ENCODE data around the gene TSNAXIP1.
A peak's percentile ranks its signal among the peaks of the same experiment; 100 is the strongest.
"Not testable (repeated sequence)": the region's sequence is repeated elsewhere in the genome, so short reads cannot be mapped to it uniquely, and the experiment has no call there.

The TSNAXIP1 gene

GRCh38 chr16:67786491-67786890, 20.2 kb upstream of the TSNAXIP1 start:
- DNase-seq: no peak

GRCh38 chr16:67790071-67790470, 16.6 kb upstream of the TSNAXIP1 start:
- no peak for DNase-seq

DNA sequence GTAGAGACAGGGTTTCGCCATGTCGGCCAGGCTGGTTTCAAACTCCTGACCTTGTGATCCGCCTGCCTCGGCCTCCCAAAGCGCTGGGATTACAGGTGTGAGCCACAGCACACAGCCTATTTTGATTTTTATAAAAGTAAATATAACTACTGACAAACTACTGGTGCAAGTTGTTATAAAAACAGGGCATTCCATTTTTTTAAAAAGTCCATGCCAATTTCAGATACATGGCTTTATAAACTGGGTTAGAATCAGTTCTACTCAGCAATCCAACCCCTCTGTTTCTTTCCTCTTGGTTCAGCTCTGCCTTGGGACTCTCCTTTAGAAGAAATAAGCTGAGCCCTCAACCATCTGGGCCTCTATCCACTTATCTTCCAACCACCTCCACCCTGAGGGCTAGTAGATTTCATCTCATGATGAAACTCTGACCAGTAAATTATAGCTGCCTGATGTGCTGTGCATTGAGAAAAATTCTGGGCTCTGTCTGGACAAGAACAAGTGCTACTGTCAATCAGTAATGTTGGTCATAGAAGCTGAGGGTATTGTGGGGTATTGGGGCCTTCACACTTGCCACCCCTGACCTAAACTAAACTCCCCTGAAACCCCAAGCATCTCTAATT, 10.5 kb upstream of the TSNAXIP1 start:
- DNase-seq: no peak

DNA sequence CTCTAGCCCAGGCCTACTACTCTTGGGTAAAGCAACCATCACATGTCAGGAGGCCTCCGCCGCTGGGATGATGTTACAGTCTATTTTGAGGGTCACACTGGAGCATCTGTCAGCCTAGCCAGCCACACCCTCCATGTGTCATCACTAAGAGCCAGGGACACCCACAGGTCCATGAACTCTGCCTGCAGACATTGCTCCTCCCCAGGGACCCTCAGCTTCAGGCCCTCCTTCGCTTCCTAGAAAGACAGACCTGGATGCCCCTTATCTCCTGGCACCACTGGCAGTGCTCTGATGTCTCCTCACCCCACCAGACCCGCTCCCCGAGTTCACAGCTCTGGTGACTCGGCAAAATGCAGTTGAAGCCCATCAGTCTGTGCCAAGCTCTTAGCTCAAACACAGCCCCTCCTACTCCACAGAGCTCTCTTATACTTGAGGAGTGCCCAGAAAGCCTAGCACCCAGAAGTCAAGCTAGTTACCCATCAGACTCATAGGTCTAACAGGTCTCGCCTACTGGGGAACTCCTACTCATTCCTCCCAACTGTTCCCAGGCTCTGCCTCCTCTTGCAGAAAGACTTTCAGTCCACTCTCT, 6.3 kb upstream of the TSNAXIP1 start:
- DNase-seq: no peak

DNA sequence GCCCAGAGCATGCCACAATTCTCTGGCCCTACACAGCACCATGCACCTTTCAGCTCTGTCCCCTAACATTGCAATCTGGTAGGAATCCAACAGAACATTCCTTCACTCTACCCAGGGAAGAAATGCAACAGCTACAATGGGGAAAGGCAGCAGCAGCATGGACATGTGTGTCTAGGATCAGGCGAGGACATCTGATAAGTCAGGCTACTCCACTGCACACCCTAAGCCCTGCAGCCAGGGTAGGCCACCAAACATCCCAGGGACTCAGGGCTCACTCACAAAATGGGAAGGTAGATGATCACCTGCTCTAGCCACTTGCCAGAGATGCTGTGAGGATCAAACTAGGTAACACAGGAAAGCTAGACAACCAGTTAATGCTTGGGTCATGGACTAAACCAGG, 5.4 kb upstream of the TSNAXIP1 start:
- no peak for DNase-seq

GRCh38 chr16:67801883-67802282, 4.8 kb upstream of the TSNAXIP1 start:
- DNase-seq: peak; percentile 23

- DNase-seq: no peak
These were observed 2.8 kb upstream of the TSNAXIP1 start for GRCh38 chr16:67803894-67804293.

DNA sequence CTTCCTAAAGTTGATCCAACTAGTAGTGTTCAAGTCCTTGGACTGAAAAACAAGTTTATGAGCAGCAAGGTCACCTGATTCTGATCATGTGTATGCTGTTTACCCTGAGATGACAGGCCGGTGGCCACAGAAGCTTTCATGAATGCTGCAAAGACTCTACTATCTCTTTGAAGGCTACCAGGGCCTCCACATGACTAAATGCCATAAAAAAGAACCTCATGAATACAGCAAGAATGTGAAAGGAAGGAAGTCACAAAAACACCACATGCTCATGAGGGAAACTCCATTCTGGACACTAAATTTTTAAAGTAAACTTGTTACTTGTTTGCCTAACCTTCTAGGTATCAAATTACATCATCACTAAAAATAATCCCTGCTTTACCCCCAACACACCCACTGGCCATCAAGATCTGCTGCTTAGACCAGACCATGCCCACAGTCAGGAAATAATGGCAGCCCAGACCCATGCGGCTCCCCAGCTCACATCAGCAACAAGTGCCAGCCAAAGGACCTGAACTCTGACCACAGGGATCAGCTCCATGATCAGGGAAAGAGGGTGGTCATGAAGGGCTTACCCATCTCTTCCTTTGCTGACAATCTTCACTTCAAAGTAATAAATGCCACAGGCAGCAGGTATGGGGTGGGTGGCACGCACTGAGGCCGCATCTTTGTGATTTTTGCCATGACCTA, 1.7 kb upstream of the TSNAXIP1 start:
- DNase-seq: no peak

GRCh38 chr16:67805718-67806427, 816 bp upstream of the TSNAXIP1 start:
- DNase-seq: no peak

DNA sequence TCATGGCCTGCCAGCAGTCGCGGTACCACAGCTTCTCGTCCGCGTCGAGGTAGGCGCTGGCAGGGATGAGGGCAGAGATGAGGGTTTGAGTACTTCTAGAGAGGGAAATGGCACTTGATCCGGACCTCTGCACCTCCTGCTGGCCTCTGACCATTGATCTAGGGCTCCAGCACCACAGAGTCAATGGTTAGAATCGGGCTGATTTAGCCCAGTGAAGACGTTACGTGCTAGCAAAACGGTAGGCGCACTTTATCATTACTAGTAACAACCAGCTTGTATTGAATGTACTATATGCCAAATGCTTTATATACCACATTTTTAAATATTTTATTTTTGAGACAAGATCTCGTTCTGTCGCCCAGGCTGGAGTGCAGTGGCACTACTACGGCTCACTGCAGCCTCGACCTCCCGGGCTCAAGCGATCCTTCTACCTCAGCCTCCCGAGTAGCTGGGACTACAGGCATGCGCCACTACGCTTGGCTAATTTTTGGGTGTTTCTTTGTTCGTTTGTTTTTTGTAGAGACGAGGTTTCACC, 526 bp downstream of the TSNAXIP1 start:
- no peak for DNase-seq

- DNase-seq: no peak
These were observed 5.2 kb downstream of the TSNAXIP1 start for GRCh38 chr16:67811899-67812298.

DNA sequence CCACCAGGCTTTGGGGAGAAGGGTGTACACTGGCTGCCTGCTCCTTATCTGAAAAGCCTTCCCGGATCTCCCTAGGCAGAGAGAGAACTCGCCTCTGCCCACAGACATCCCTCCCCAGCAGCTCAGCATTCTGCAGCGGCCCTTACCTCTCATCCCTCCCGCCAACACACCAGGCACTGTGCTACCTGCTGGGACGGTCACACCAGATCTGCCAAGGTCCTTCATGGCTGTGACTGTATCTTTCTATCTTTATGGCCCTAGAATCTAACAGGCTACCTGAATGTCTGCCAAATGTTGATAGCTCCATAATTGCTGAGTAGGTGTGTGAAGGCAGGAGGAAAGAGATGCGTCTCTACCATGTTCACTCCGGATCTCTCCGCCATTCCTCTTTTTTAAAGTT, 7.9 kb downstream of the TSNAXIP1 start:
- no peak for DNase-seq

- DNase-seq: no peak
These were observed 14.0 kb downstream of the TSNAXIP1 start for GRCh38 chr16:67820608-67821259.

DNA sequence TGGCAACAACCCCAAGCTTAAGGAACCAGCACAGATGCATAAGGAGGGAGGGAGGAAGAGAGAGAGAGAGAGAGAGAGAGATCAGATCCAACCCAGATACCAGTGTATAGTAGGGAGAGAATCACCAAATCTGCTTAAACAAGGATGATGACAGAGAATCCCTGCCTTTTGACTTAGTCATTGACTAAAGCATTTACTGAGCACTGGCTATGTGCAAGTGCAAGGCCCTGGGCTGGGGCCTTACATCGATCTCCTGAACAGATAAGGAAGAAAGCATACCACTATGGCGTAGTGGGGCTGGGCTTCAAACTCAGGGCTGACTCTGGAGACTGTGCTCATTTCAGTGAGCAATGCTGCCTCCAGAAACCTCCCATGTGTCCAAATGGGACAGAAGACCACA, 15.8 kb downstream of the TSNAXIP1 start:
- no peak for DNase-seq

GRCh38 chr16:67825119-67825518, 18.4 kb downstream of the TSNAXIP1 start:
- no peak for DNase-seq

DNA sequence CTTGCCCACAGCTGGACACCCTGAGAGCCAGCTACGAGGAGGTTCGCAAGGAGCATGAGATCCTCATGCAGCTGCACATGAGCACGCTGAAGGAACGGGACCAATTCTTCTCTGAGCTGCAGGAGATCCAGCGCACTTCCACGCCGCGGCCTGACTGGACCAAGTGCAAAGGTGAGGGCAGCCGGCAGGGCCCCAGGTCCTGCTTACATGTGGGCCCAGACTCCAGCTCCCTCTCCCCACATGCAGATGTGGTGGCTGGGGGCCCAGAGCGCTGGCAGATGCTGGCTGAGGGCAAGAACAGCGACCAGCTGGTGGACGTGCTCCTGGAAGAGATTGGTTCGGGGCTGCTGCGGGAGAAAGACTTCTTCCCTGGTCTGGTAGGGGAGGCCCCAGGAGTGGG, 19.2 kb downstream of the TSNAXIP1 start:
- DNase-seq: no peak

DNA sequence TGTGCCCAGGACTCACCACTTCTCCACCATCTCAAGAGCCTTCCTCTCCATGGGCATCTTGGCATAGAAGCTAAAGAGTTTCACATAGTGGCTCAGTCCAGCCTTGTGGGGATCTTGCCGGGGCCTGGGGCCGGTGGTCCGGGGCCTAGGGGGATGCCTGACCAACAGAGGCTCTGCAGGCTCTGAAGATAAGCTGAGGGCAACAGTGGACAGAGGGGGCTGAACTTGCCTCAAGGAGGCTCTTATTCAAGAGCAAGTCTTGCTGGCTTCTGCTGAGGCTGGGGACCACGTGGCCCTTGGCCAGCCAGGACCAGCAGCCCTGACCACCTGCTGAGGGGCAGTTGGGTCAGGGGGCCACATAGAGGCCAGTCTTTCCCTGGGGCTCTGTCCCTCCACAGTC, 22.0 kb downstream of the TSNAXIP1 start:
- DNase-seq: no peak

GRCh38 chr16:67833030-67833414, 26.3 kb downstream of the TSNAXIP1 start:
- DNase-seq: no peak

DNA sequence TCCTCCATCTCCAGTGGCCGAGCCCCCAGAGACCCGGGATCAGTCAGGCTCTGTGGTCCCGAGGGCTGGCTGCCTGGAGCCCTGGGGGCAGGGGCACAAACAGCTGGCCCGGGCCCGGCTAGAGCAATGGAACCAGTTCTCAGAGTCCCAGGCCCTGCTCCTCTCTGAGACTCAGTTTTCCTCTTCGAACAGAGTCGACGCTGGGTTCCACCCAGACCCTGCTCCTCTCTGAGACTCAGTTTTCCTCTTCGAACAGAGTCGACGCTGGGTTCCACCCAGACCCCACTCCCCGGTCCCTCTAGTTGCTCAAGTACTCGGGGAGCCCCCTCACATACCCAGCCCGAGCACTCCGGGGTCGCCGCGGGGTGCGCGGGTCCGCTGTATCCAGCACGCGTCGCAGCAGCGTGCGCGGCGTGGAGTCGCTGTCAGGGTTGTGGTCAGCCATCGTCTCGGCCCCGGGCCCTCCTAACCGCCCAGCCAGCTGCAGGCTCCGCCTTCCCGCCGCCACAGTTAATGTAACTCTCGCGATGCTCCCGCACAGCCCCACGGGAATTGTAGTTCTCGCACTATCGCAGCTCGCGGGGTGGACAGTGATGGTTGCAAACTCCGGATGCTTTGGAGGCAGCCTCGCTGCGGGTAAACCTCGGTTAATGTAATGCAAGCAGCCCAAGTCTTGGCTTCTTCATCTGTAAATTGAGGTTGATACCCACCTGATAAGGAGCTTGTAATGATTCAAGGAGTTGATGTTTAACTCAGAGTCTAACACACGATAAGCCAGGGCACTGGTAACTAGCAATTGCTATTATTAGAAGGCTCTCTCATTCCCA, 26.9 kb downstream of the TSNAXIP1 start:
- peak; percentile 94 for DNase-seq

GRCh38 chr16:67834242-67834614, 27.5 kb downstream of the TSNAXIP1 start:
- no peak for DNase-seq

DNA sequence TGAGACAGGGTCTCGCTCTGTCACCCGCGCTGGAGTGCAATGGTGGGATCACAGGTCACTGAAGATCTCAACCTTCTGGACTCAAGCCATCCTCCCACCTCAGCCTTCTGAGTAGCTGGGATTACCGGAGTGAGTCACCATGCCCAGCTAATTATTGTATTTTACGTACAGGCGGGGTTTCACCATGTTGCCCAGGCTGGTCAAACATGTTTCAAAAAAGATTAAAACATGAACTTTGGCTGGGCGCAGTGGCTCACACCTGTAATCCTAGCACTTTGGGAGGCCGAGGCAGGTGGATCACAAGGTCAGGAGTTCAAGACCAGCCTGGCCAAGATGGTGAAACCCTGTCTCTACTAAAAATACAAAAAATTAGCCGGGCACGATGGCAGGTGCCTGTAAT, 30.5 kb downstream of the TSNAXIP1 start:
- DNase-seq: not testable (repeated sequence)

GRCh38 chr16:67837811-67838210, 31.1 kb downstream of the TSNAXIP1 start:
- DNase-seq: no peak

Measured in activated naive CD4-positive, alpha-beta T cell treated with Interleukin-2 at 50 U/mL for 16 hours (primary cell).